ENCODE data around the gene MYO3B. TPM values are rescaled to one million over a fixed set of nuclear protein-coding genes. Genes with fewer than 3 reads are reported as not detected.

The MYO3B gene
- total and polyA plus RNA-seq, 2 donors (not counting 3 experiments of a cell fraction or from before 2014, with no cell fraction given) = 0.03 TPM; not detected in 1

GRCh38 chr2:170307555-170308351, 129.8 kb downstream of the MYO3B start:
- Histone ChIP-seq H3K4me1 (ENCODE audit: control insufficient read depth, extremely low read depth, insufficient read depth, low read length) (no peaks in the 10 kb centered on the region), H3K36me3 (ENCODE audit: control insufficient read depth in 2 of 2, extremely low read depth in 1 of 2, insufficient read depth in 2 of 2, low read length in 2 of 2) (no peaks in the 10 kb centered on the region), H3K9me1 (replicated peaks; ENCODE audit: control insufficient read depth, extremely low read depth, insufficient read depth, low read length) (no peaks in the 10 kb centered on the region), H2AFZ (ENCODE audit: low read depth, low read length) (no peak overlapping the region), H3K4me2 (ENCODE audit: insufficient read depth, low read length) (no peak overlapping the region), H3K4me3 (replicated peaks in 1 of 3; ENCODE audit: insufficient read depth in 1 of 3, low read depth in 1 of 3, low read length in 3 of 3) (no peak overlapping the region), H3K9ac (replicated peaks; ENCODE audit: extremely low read depth, insufficient read depth, low read length) (no peak overlapping the region), H3K79me2 (ENCODE audit: control insufficient read depth, insufficient read depth, low read length) (no peaks in the 10 kb centered on the region), H3K27me3 (ENCODE audit: control insufficient read depth in 2 of 2, insufficient read depth in 2 of 2, low read length in 2 of 2) (peaks cover 18 to 26% of the 10 kb centered on the region in 2 experiments), H4K20me1 (replicated peaks; ENCODE audit: control insufficient read depth, extremely low read depth, insufficient read depth, low read length) (no peaks in the 10 kb centered on the region), H3K9me3 (replicated peaks; ENCODE audit: control insufficient read depth, insufficient read depth, low read length) (no peaks in the 10 kb centered on the region), H3K27ac (ENCODE audit: insufficient read depth, low read depth, low read length) (no peak overlapping the region)
- dilution Hi-C loops (cut with MboI; ENCODE audit: extremely low pct_ligation_motif_present, low sequenced_read_pairs) (no loop called here), intact Hi-C loops (cut with micrococcal nuclease) (loop anchor here (5.0 kb wide), 1 partner anchor 70 kb away; no protein-coding TSS in a partner anchor)
- DNase-seq (ENCODE audit: low read depth, low spot score) (peak; percentile 6), FAIRE-seq (no peak)
- TF ChIP-seq GATA2 (IDR thresholded peaks at IDR 0.05; ENCODE audit: insufficient read depth, insufficient read length, low read depth, low read length) = no peak
- no peak for TF ChIP-seq POLR2A (IDR thresholded peaks at IDR 0.05; ENCODE audit: low read depth, low read length)
- no peak for TF ChIP-seq EZH2 (IDR thresholded peaks at IDR 0.05; ENCODE audit: borderline replicate concordance, low read depth, low read length, severe bottlenecking)
- no peak for TF ChIP-seq FOS (IDR thresholded peaks at IDR 0.05; ENCODE audit: borderline replicate concordance, insufficient read depth, low read length)
- no peak for TF ChIP-seq MYC (IDR thresholded peaks at IDR 0.05; ENCODE audit: low read depth, low read length)
- no peak for TF ChIP-seq MAX (IDR thresholded peaks at IDR 0.05; ENCODE audit: insufficient read depth, insufficient read length)
- BruUV-seq (replicated peaks) = no TSS peak
- ChIA-PET CTCF (no interaction called here), POLR2A (no interaction called here)

GRCh38 chr2:170310876-170311502, 133.0 kb downstream of the MYO3B start:
- no peak for TF ChIP-seq JUN (IDR thresholded peaks at IDR 0.05; ENCODE audit: borderline replicate concordance, insufficient read depth, insufficient read length, low read depth)
- no peak for TF ChIP-seq POLR2A (IDR thresholded peaks at IDR 0.05; ENCODE audit: low read depth, low read length)
- no peak for TF ChIP-seq GATA2 (IDR thresholded peaks at IDR 0.05; ENCODE audit: insufficient read depth, insufficient read length, low read depth, low read length)
- no peak for TF ChIP-seq EZH2 (IDR thresholded peaks at IDR 0.05; ENCODE audit: borderline replicate concordance, low read depth, low read length, severe bottlenecking)
- TF ChIP-seq MAX (IDR thresholded peaks at IDR 0.05; ENCODE audit: insufficient read depth, insufficient read length) = no peak
- TF ChIP-seq POLR2AphosphoS5 (IDR thresholded peaks at IDR 0.05; ENCODE audit: insufficient read depth, low read depth, low read length) = no peak
- TF ChIP-seq MYC (IDR thresholded peaks at IDR 0.05; ENCODE audit: low read depth, low read length) = no peak
- TF ChIP-seq CTCF (IDR thresholded peaks at IDR 0.05; ENCODE audit: extremely low read depth in 1 of 2, insufficient read depth in 1 of 2, low read depth in 1 of 2, low read length in 2 of 2) = no peak
- no peak for TF ChIP-seq FOS (IDR thresholded peaks at IDR 0.05; ENCODE audit: borderline replicate concordance, insufficient read depth, low read length)
- H4K20me1 ChIP-seq (replicated peaks; ENCODE audit: control insufficient read depth, extremely low read depth, insufficient read depth, low read length) = no peaks in the 10 kb centered on the region
- no peak overlapping the region for H2AFZ ChIP-seq (ENCODE audit: low read depth, low read length)
- H3K27me3 ChIP-seq (ENCODE audit: control insufficient read depth in 2 of 2, insufficient read depth in 2 of 2, low read length in 2 of 2) = peaks cover 27 to 32% of the 10 kb centered on the region in 2 experiments
- H3K9ac ChIP-seq (replicated peaks; ENCODE audit: extremely low read depth, insufficient read depth, low read length) = no peak overlapping the region
- ChIA-PET CTCF (no interaction called here), POLR2A (no interaction called here)
- no peak overlapping the region for H3K4me3 ChIP-seq (replicated peaks in 1 of 3; ENCODE audit: insufficient read depth in 1 of 3, low read depth in 1 of 3, low read length in 3 of 3)
- no peak overlapping the region for H3K27ac ChIP-seq (ENCODE audit: insufficient read depth, low read depth, low read length)
- no peaks in the 10 kb centered on the region for H3K79me2 ChIP-seq (ENCODE audit: control insufficient read depth, insufficient read depth, low read length)
- H3K36me3 ChIP-seq (ENCODE audit: control insufficient read depth in 2 of 2, extremely low read depth in 1 of 2, insufficient read depth in 2 of 2, low read length in 2 of 2) = no peaks in the 10 kb centered on the region
- DNase-seq (ENCODE audit: low read depth, low spot score) = no peak
- BruUV-seq (replicated peaks) = no TSS peak
- dilution Hi-C loops (cut with MboI; ENCODE audit: extremely low pct_ligation_motif_present, low sequenced_read_pairs) = no loop called here
- no peak for FAIRE-seq
- H3K9me3 ChIP-seq (replicated peaks; ENCODE audit: control insufficient read depth, insufficient read depth, low read length) = no peaks in the 10 kb centered on the region
- intact Hi-C loops (cut with micrococcal nuclease) = no loop called here
- H3K4me2 ChIP-seq (ENCODE audit: insufficient read depth, low read length) = no peak overlapping the region
- H3K4me1 ChIP-seq (ENCODE audit: control insufficient read depth, extremely low read depth, insufficient read depth, low read length) = no peaks in the 10 kb centered on the region
- H3K9me1 ChIP-seq (replicated peaks; ENCODE audit: control insufficient read depth, extremely low read depth, insufficient read depth, low read length) = no peaks in the 10 kb centered on the region
